ENCODE results near the gene SLC6A2. TPM values are rescaled to one million over a fixed set of nuclear protein-coding genes. Genes with fewer than 3 reads are reported as not detected.

The SLC6A2 gene
- total and polyA plus RNA-seq, 7 donors = 0.04 TPM; not detected in 6

- Histone ChIP-seq H3K27ac (no peak overlapping the region), H3K4me1 (no peaks in the 10 kb centered on the region), H3K9me3 (no peaks in the 10 kb centered on the region), H3K36me3 (ENCODE audit: insufficient read depth in 1 of 2, low read depth in 1 of 2) (no peaks in the 10 kb centered on the region), H3K27me3 (ENCODE audit: insufficient read depth in 3 of 3, low read length in 2 of 3) (no peaks in the 10 kb centered on the region), H3K4me3 (no peak overlapping the region)
- TF ChIP-seq CTCF (IDR thresholded peaks at IDR 0.05) = no peak
- ATAC-seq (no peak), DNase-seq (no peak)
- intact Hi-C loops (cut with DNase I) = no loop called here
- 86 to 92% (median 88%) methylated on average over 8 of the region's 8 CpGs for WGBS, 3 donors
Observed at GRCh38 chr16:55663765-55664677, 8.2 kb downstream of the SLC6A2 start.

- no peak for ATAC-seq
- Histone ChIP-seq H3K36me3 (ENCODE audit: insufficient read depth in 1 of 2, low read depth in 1 of 2) (no peaks in the 10 kb centered on the region), H3K4me1 (no peaks in the 10 kb centered on the region), H3K4me3 (no peak overlapping the region), H3K27me3 (ENCODE audit: insufficient read depth in 3 of 3, low read length in 2 of 3) (no peaks in the 10 kb centered on the region), H3K9me3 (no peaks in the 10 kb centered on the region), H3K27ac (no peak overlapping the region)
- no peak for TF ChIP-seq CTCF (IDR thresholded peaks at IDR 0.05)
- WGBS, 3 donors = 93 to 96% (median 93%) methylated on average over 7 of the region's 7 CpGs
- DNase-seq = no peak
- intact Hi-C loops (cut with DNase I) = no loop called here
Observed at GRCh38 chr16:55664786-55665407, 9.1 kb downstream of the SLC6A2 start.

- no peaks in the 10 kb centered on the region for H3K36me3 ChIP-seq (ENCODE audit: insufficient read depth in 1 of 2, low read depth in 1 of 2)
- H3K9me3 ChIP-seq = no peaks in the 10 kb centered on the region
- no peak overlapping the region for H3K27ac ChIP-seq
- H3K4me3 ChIP-seq = no peak overlapping the region
- DNase-seq = no peak
- no peak for TF ChIP-seq CTCF (IDR thresholded peaks at IDR 0.05)
- WGBS, 3 donors = 88 to 92% (median 90%) methylated on average over 3 of the region's 3 CpGs
- ATAC-seq = no peak
- H3K27me3 ChIP-seq (ENCODE audit: insufficient read depth in 3 of 3, low read length in 2 of 3) = no peaks in the 10 kb centered on the region
- H3K4me1 ChIP-seq = no peaks in the 10 kb centered on the region
- intact Hi-C loops (cut with DNase I) = no loop called here
Observed at GRCh38 chr16:55665511-55665910, 9.7 kb downstream of the SLC6A2 start.

- 78 to 85% (median 79%) methylated on average over 2 of the region's 2 CpGs for WGBS, 3 donors
- ATAC-seq = no peak
Observed at GRCh38 chr16:55666012-55666411, 10.2 kb downstream of the SLC6A2 start.

More at GRCh38 chr16:55666012-55666411, 10.2 kb downstream of the SLC6A2 start:
- H3K4me1 ChIP-seq = no peaks in the 10 kb centered on the region
- TF ChIP-seq CTCF (IDR thresholded peaks at IDR 0.05) = no peak
- DNase-seq = no peak
- H3K27me3 ChIP-seq (ENCODE audit: insufficient read depth in 3 of 3, low read length in 2 of 3) = no peaks in the 10 kb centered on the region
- no peaks in the 10 kb centered on the region for H3K36me3 ChIP-seq (ENCODE audit: insufficient read depth in 1 of 2, low read depth in 1 of 2)
- H3K9me3 ChIP-seq = no peaks in the 10 kb centered on the region
- intact Hi-C loops (cut with DNase I) = no loop called here
- H3K4me3 ChIP-seq = no peak overlapping the region
- H3K27ac ChIP-seq = no peak overlapping the region
